ENCODE measurements around the gene ZMYND10. TPM values are rescaled to one million over a fixed set of nuclear protein-coding genes. Genes with fewer than 3 reads are reported as not detected.

ZMYND10 gene
- total RNA-seq, 2 donors from 2014 or later = 0.22 to 1.4 TPM

DNA sequence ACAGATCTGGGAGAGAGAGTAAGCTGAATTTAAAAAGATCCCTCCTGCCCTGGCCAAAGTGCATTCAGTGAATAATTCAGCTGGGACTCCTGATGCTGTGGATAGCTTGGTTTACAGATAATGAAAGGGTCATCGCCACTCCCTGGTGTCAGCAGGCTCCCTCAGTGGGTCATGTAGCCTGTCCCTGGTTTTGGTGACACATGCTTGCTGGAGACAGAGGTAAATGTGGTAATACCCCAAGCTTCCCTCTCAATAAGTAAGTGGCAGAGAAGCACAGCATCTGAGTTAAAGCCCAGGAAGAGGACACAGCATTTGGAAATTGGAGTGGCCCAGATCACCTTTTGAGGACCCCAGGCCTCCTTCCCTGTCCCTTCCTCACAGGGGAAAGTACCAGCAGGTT, 11.9 kb upstream of the ZMYND10 start:
- Histone ChIP-seq H3K9me3 (ENCODE audit: control insufficient read depth, low read length) (no peaks in the 10 kb centered on the region), H3K27me3 (ENCODE audit: control insufficient read depth, insufficient read depth, low read length, poor library complexity, severe bottlenecking) (no peaks in the 10 kb centered on the region), H3K4me3 (ENCODE audit: low read length) (peak overlapping the region; percentile 90), H3K9ac (ENCODE audit: extremely low read depth, low read length, poor library complexity, severe bottlenecking) (no peak overlapping the region), H3K27ac (ENCODE audit: low read depth, low read length) (no peak overlapping the region), H3K4me1 (ENCODE audit: control insufficient read depth, insufficient read depth, low read length) (peaks cover 11% of the 10 kb centered on the region), H3K36me3 (ENCODE audit: control insufficient read depth, insufficient read depth, low read length) (peaks cover 33% of the 10 kb centered on the region)
- no peak overlapping the region for H3K27ac Mint-ChIP-seq
- DNase-seq = no peak
- peaks cover 18% of the 10 kb centered on the region for H3K36me3 Mint-ChIP-seq (ENCODE audit: low read depth)
- H3K4me3 Mint-ChIP-seq = peak overlapping the region; percentile 83
- peaks cover 25% of the 10 kb centered on the region for H3K4me1 Mint-ChIP-seq
- no peaks in the 10 kb centered on the region for H3K27me3 Mint-ChIP-seq (ENCODE audit: insufficient read depth)
- WGBS, 2 experiments (ENCODE audit: insufficient coverage in 1 of 2, insufficient read length in 1 of 2) = 97 to 100% methylated on average over 1 of the region's 1 CpG
- H3K9me3 Mint-ChIP-seq = no peaks in the 10 kb centered on the region
- TF ChIP-seq, protein P1, sequence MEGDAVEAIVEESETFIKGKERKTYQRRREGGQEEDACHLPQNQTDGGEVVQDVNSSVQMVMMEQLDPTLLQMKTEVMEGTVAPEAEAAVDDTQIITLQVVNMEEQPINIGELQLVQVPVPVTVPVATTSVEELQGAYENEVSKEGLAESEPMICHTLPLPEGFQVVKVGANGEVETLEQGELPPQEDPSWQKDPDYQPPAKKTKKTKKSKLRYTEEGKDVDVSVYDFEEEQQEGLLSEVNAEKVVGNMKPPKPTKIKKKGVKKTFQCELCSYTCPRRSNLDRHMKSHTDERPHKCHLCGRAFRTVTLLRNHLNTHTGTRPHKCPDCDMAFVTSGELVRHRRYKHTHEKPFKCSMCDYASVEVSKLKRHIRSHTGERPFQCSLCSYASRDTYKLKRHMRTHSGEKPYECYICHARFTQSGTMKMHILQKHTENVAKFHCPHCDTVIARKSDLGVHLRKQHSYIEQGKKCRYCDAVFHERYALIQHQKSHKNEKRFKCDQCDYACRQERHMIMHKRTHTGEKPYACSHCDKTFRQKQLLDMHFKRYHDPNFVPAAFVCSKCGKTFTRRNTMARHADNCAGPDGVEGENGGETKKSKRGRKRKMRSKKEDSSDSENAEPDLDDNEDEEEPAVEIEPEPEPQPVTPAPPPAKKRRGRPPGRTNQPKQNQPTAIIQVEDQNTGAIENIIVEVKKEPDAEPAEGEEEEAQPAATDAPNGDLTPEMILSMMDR (conservative IDR thresholded peaks at IDR 0.05) = no peak

DNA sequence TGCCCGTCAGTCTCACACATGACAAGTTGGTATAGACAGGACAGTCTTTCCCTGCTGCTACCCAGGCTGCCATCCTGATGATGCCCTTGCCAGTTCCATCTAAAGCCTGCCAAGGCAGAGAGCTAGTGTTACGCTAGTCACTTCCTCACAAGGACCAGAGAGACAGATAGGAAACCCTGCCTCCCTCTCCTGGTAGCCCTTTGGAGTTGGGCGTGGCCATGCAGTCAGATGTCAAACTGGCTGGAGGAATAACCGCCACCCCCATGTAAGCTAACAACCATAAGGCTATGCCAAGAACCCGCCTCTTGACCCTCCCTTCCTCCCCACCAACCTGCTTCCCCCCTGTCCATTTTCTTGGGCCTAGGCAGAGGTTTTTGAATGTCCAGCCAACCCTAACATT, 11.0 kb upstream of the ZMYND10 start:
- peaks cover 18% of the 10 kb centered on the region for H3K36me3 Mint-ChIP-seq (ENCODE audit: low read depth)
- H3K9me3 Mint-ChIP-seq = no peaks in the 10 kb centered on the region
- H3K27ac ChIP-seq (ENCODE audit: low read depth, low read length) = no peak overlapping the region
- H3K27me3 Mint-ChIP-seq (ENCODE audit: insufficient read depth) = no peaks in the 10 kb centered on the region
- peaks cover 33% of the 10 kb centered on the region for H3K36me3 ChIP-seq (ENCODE audit: control insufficient read depth, insufficient read depth, low read length)
- peaks cover 26% of the 10 kb centered on the region for H3K4me1 Mint-ChIP-seq
- H3K4me1 ChIP-seq (ENCODE audit: control insufficient read depth, insufficient read depth, low read length) = peaks cover 11% of the 10 kb centered on the region
- 88 to 100% methylated on average over 3 to 5 of the region's 5 CpGs for WGBS, 2 experiments (ENCODE audit: insufficient coverage in 1 of 2, insufficient read length in 1 of 2)
- H3K9me3 ChIP-seq (ENCODE audit: control insufficient read depth, low read length) = no peaks in the 10 kb centered on the region
- TF ChIP-seq, protein P1 (conservative IDR thresholded peaks at IDR 0.05) = no peak
- no peak overlapping the region for H3K27ac Mint-ChIP-seq
- H3K9ac ChIP-seq (ENCODE audit: extremely low read depth, low read length, poor library complexity, severe bottlenecking) = no peak overlapping the region
- H3K27me3 ChIP-seq (ENCODE audit: control insufficient read depth, insufficient read depth, low read length, poor library complexity, severe bottlenecking) = no peaks in the 10 kb centered on the region
- peak overlapping the region; percentile 90 for H3K4me3 ChIP-seq (ENCODE audit: low read length)
- peak overlapping the region; percentile 83 for H3K4me3 Mint-ChIP-seq
- DNase-seq = no peak

DNA sequence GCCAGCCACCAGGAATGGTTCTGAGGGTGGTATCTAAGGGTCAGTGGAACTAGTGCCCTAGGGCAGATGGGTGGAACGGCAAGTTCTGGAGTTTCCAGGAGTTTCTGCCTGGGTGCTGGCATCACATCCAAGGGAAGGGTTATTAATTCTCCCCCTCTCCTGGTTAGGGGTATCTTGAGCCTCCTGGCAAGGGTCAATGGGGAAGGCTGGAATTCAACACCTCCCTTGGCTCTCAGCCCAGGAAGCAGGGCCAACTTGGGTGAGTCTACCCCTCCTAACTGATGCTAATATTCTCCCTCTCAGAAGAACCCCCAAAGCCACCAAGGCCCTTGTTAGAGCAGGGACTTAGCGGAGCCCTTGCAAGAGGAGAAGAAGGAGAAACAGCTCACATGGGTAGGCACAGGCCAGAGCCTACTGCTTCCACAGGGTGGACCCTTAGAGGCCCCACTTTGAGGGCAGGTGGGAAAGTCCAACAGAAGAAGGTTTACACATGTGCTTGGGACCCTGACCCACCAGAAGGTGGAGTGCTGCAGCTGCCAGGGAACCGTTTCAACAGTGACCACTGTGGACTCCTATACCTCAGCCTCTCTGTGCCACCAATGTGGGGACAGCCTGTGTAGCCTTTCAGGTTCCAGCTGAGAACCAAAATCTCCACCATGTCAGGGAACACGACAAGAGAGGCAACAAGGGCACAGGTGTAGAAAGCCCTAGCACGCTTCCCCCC, 10.5 kb upstream of the ZMYND10 start:
- Mint-ChIP-seq H3K27ac (no peak overlapping the region), H3K4me1 (peaks cover 28% of the 10 kb centered on the region), H3K4me3 (peak overlapping the region; percentile 83), H3K27me3 (ENCODE audit: insufficient read depth) (no peaks in the 10 kb centered on the region), H3K36me3 (ENCODE audit: low read depth) (peaks cover 18% of the 10 kb centered on the region), H3K9me3 (no peaks in the 10 kb centered on the region)
- peaks cover 33% of the 10 kb centered on the region for H3K36me3 ChIP-seq (ENCODE audit: control insufficient read depth, insufficient read depth, low read length)
- H3K9me3 ChIP-seq (ENCODE audit: control insufficient read depth, low read length) = no peaks in the 10 kb centered on the region
- TF ChIP-seq, protein P1 (conservative IDR thresholded peaks at IDR 0.05) = peak; percentile 49
- peaks cover 11% of the 10 kb centered on the region for H3K4me1 ChIP-seq (ENCODE audit: control insufficient read depth, insufficient read depth, low read length)
- DNase-seq = no peak
- no peaks in the 10 kb centered on the region for H3K27me3 ChIP-seq (ENCODE audit: control insufficient read depth, insufficient read depth, low read length, poor library complexity, severe bottlenecking)
- peak overlapping the region; percentile 90 for H3K4me3 ChIP-seq (ENCODE audit: low read length)
- no peak overlapping the region for H3K9ac ChIP-seq (ENCODE audit: extremely low read depth, low read length, poor library complexity, severe bottlenecking)
- H3K27ac ChIP-seq (ENCODE audit: low read depth, low read length) = no peak overlapping the region
- 85 to 89% methylated on average over 4 to 5 of the region's 5 CpGs for WGBS, 2 experiments (ENCODE audit: insufficient coverage in 1 of 2, insufficient read length in 1 of 2)
